A549 (cell line): ENCODE measurements around the gene TRPV2. TPM values are rescaled to one million over a fixed set of nuclear protein-coding genes. Genes with fewer than 3 reads are reported as not detected.
A peak's percentile ranks its signal among the peaks of the same experiment; 100 is the strongest.

Source experiments
- ATAC-seq, 2 experiments: fragments of 200-7000 bp in 1 of 2; fragments of >200 bp in 1 of 2; cut with Nextera tagmentation in 1 of 2; cut with Tn5 transposase in 1 of 2; 3 replicates each; pipeline versions ENCODE4 v1.8.0 to v1.9.1; 2018 to 2020; ENCODE audit warnings: mild to moderate bottlenecking in 1 of 2, moderate library complexity in 1 of 2
- CTCF ChIA-PET: fragments of 300-600 bp; sonication (Branson Sonifier 250); formaldehyde crosslinking; extraction: SDS; loops from one replicate; lab custom pipeline; 2021; ENCODE audit warnings: antibody characterized with exemption, inconsistent platforms; lab: Yijun Ruan, JAX
- POLR2A ChIA-PET: fragments of 350-600 bp; formaldehyde crosslinking; extraction: SDS; loops from one replicate; lab custom pipeline; 2021; ENCODE audit warnings: antibody characterized with exemption, inconsistent platforms; lab: Yijun Ruan, JAX
- DNase-seq, 2 experiments: peaks; one replicate each; pipeline versions ENCODE4 v3.0.0 to v3.0.0-alpha.2; 2011 to 2016; ENCODE audit warnings: low read depth in 1 of 2, low spot score in 1 of 2
- FAIRE-seq: peaks from 2 replicates; lab custom pipeline; 2011; peaks lifted over from hg19 to GRCh38; lab: Jason Lieb, UNC
- H3K27ac ChIP-seq, 2 experiments: fragments of >200 bp; sonication (Bioruptor Twin); formaldehyde crosslinking; 3 replicates each; pipeline ENCODE4 v1.5.1; 2016 to 2017
- H3K4me1 ChIP-seq: fragments of >200 bp; sonication (Bioruptor Twin); formaldehyde crosslinking; 3 replicates; pipeline ENCODE4 v1.6.1; 2016
- H3K4me2 ChIP-seq: fragments of >200 bp; sonication (Bioruptor Twin); formaldehyde crosslinking; 3 replicates; pipeline ENCODE4 v1.6.1; 2016
- H3K4me3 ChIP-seq: fragments of >200 bp; sonication (Bioruptor Twin); formaldehyde crosslinking; 3 replicates; pipeline ENCODE4 v1.5.1; 2016
- H3K9me3 ChIP-seq: fragments of >200 bp; sonication (Bioruptor Twin); formaldehyde crosslinking; 3 replicates; pipeline ENCODE4 v1.6.1; 2016
- CBX2 ChIP-seq: fragments of 200-600 bp; sonication (generic); IDR thresholded peaks from 2 replicates; pipeline ENCODE4 v1.6.1; 2016; ENCODE audit warnings: low read depth, mild to moderate bottlenecking, borderline replicate concordance
- FOSL2 ChIP-seq, 2 experiments: fragments of 450-650 bp in 1 of 2; fragments of >200 bp in 1 of 2; sonication (Bioruptor Twin) in 1 of 2; formaldehyde crosslinking; IDR thresholded peaks; 2 replicates each; pipeline versions ENCODE4 v1.5.0 to v1.6.1; 2016 to 2020; ENCODE audit warnings: mild to moderate bottlenecking in 1 of 2, moderate library complexity in 1 of 2
- GATA3 ChIP-seq: IDR thresholded peaks from 2 replicates; pipeline ENCODE4 v1.6.1; 2012; ENCODE audit warnings: borderline replicate concordance
- HDAC2 ChIP-seq: fragments of 200-600 bp; sonication (generic); IDR thresholded peaks from 2 replicates; pipeline ENCODE4 v1.6.1; 2016
- HOXA7 ChIP-seq: fragments of 250-450 bp; sonication (Bioruptor Pico); IDR thresholded peaks from 2 replicates; pipeline ENCODE4 v1.5.0; 2020; ENCODE audit warnings: mild to moderate bottlenecking, moderate library complexity
- JUN ChIP-seq, 2 experiments: fragments of >200 bp; sonication (Bioruptor Twin); formaldehyde crosslinking; IDR thresholded peaks; 2 replicates in 1 of 2; 3 replicates in 1 of 2; pipeline ENCODE4 v1.6.1; 2016 to 2017
- JUNB ChIP-seq: fragments of >200 bp; sonication (Bioruptor Twin); formaldehyde crosslinking; IDR thresholded peaks from 2 replicates; pipeline ENCODE4 v1.6.1; 2016
- NPAS2 ChIP-seq: fragments of 250-450 bp; sonication (Bioruptor Pico); IDR thresholded peaks from 2 replicates; pipeline ENCODE4 v1.8.0; 2022; ENCODE audit warnings: mild to moderate bottlenecking, moderate library complexity, borderline replicate concordance
- PHF8 ChIP-seq: fragments of 200-600 bp; sonication (generic); IDR thresholded peaks from 2 replicates; pipeline ENCODE4 v1.6.1; 2016; ENCODE audit warnings: low read depth, mild to moderate bottlenecking, antibody characterized with exemption, moderate library complexity, borderline replicate concordance
- POLR2AphosphoS2 ChIP-seq: conservative IDR thresholded peaks from 2 replicates; pipeline ENCODE4 v1.6.1; 2012; ENCODE audit warnings: low read length, improper control_type of control experiment, inconsistent platforms
- RAD21 ChIP-seq, 2 experiments: fragments of >200 bp in 1 of 2; sonication (Bioruptor Twin) in 1 of 2; formaldehyde crosslinking in 1 of 2; IDR thresholded peaks in 1 of 2; conservative IDR thresholded peaks in 1 of 2; 2 replicates in 1 of 2; 3 replicates in 1 of 2; pipeline ENCODE4 v1.6.1; 2012 to 2018; ENCODE audit warnings: inconsistent platforms in 1 of 2
- RFX5 ChIP-seq: fragments of 450-650 bp; IDR thresholded peaks from 2 replicates; pipeline ENCODE4 v1.7.1; 2014; ENCODE audit warnings: antibody characterized with exemption, mild to moderate bottlenecking, moderate library complexity
- TFCP2L1 ChIP-seq: fragments of 250-450 bp; sonication (Bioruptor Pico); IDR thresholded peaks from 2 replicates; pipeline ENCODE4 v1.5.0; 2021; ENCODE audit warnings: mild to moderate bottlenecking
- ZFP36 ChIP-seq: fragments of 450-650 bp; IDR thresholded peaks from 2 replicates; pipeline ENCODE4 v1.6.1; 2014; ENCODE audit warnings: borderline replicate concordance; ENCODE audit not compliant: partially characterized antibody
- WGBS: methylation state at CpG from one replicate; pipeline ENCODE4 v1.1.6; 2017; ENCODE audit errors: missing lambda C conversion rate; 5-methylcytosine and 5-hydroxymethylcytosine counted together
- polyA plus RNA-seq, 4 experiments: library from polyadenylated mRNA; depleted of rRNA in 3 of 4; stranded (reverse); fragments of >200 nt; fragmentation: RNase III in 1 of 4; extraction: RNeasy Plus Mini Kit Qiagen cat#74134 plus additional on column Dnase treatment in 1 of 4; gene quantifications; 2 replicates in 3 of 4; 3 replicates in 1 of 4; pipeline ENCODE4 v1.2.3, GENCODE V29; 2011 to 2017
- TF ChIP-seq, protein P1 (sequence below): fragments of 200-600 bp; sonication (generic); IDR thresholded peaks from 2 replicates; pipeline ENCODE4 v1.6.1; 2016; ENCODE audit warnings: antibody characterized with exemption, mild to moderate bottlenecking, moderate library complexity
- TF ChIP-seq, protein P2 (sequence below): IDR thresholded peaks from 2 replicates; pipeline ENCODE4 v1.6.1; 2012; ENCODE audit warnings: low read depth, borderline replicate concordance
- TF ChIP-seq, protein P3 (sequence below): fragments of 250-450 bp; sonication (Bioruptor Pico); IDR thresholded peaks from 2 replicates; pipeline ENCODE4 v1.5.0; 2021; ENCODE audit warnings: mild to moderate bottlenecking, moderate library complexity, borderline replicate concordance
- TF ChIP-seq, protein P4 (sequence below): IDR thresholded peaks from 2 replicates; pipeline ENCODE4 v1.6.1; 2012
- TF ChIP-seq, protein P5 (sequence below): fragments of 450-650 bp; IDR thresholded peaks from 2 replicates; pipeline ENCODE4 v1.6.1; 2014; ENCODE audit warnings: antibody characterized with exemption
- TF ChIP-seq, protein P6 (sequence below): fragments of >200 bp; sonication (Bioruptor Twin); formaldehyde crosslinking; IDR thresholded peaks from 2 replicates; pipeline ENCODE4 v1.6.1; 2016
- TF ChIP-seq, protein P7 (sequence below): fragments of 150-350 bp; IDR thresholded peaks from 2 replicates; pipeline ENCODE4 v1.6.1; 2014; ENCODE audit warnings: low read depth, mild to moderate bottlenecking, low read length

Gene TRPV2
- polyA plus RNA-seq, 2 of the 4 experiments (the other 2 are of a cell fraction), result 0.31 to 0.61 TPM

DNA sequence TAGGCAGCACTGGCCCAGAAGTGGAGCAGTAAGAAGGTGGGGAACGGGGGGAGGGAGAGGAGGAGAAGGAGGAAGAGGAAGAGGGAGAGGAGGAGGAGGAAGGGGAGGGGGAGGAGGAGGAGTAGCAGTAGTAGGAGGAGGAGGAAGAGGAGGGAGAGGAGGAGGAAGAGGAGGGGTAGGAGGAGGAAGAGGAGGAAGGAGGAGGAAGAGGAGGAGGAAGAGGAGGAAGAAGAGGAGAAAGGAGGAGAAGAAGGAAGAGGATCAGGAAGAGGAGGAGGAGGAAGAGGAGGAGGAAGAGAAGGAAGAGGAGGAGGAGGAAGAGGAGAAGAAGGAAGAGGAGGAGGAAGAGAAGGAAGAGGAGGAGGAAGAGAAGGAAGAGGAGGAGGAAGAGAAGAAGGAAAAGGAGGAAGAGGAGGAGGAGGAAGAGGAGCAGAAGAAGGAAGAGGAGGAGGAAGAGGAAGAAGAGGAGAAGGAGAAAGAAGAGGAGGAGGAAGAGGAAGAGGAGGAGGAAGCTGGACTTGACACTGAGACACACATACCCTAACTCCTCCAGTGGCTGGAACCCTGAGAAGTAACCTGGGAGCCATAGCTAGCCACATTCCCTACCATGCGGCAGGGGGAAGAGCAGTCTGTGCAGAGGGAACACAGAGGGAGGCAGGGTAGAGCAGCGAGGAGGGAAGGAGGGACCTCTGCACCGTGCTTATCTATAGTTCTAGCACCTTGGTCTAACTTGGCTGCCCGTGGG lies 40.8 kb downstream of the TRPV2 start (continued):
- no peak for TF ChIP-seq TFCP2L1
- TF ChIP-seq RAD21 (conservative IDR thresholded peaks at IDR 0.05 in 1 of 2, IDR thresholded peaks at IDR 0.05 in 1 of 2), result no peak
- TF ChIP-seq GATA3, result no peak
- TF ChIP-seq ZFP36, result no peak
- TF ChIP-seq, protein P1, sequence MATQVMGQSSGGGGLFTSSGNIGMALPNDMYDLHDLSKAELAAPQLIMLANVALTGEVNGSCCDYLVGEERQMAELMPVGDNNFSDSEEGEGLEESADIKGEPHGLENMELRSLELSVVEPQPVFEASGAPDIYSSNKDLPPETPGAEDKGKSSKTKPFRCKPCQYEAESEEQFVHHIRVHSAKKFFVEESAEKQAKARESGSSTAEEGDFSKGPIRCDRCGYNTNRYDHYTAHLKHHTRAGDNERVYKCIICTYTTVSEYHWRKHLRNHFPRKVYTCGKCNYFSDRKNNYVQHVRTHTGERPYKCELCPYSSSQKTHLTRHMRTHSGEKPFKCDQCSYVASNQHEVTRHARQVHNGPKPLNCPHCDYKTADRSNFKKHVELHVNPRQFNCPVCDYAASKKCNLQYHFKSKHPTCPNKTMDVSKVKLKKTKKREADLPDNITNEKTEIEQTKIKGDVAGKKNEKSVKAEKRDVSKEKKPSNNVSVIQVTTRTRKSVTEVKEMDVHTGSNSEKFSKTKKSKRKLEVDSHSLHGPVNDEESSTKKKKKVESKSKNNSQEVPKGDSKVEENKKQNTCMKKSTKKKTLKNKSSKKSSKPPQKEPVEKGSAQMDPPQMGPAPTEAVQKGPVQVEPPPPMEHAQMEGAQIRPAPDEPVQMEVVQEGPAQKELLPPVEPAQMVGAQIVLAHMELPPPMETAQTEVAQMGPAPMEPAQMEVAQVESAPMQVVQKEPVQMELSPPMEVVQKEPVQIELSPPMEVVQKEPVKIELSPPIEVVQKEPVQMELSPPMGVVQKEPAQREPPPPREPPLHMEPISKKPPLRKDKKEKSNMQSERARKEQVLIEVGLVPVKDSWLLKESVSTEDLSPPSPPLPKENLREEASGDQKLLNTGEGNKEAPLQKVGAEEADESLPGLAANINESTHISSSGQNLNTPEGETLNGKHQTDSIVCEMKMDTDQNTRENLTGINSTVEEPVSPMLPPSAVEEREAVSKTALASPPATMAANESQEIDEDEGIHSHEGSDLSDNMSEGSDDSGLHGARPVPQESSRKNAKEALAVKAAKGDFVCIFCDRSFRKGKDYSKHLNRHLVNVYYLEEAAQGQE, result no peak
- no peak for TF ChIP-seq HDAC2
- TF ChIP-seq, protein P2, sequence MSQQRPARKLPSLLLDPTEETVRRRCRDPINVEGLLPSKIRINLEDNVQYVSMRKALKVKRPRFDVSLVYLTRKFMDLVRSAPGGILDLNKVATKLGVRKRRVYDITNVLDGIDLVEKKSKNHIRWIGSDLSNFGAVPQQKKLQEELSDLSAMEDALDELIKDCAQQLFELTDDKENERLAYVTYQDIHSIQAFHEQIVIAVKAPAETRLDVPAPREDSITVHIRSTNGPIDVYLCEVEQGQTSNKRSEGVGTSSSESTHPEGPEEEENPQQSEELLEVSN, result no peak
- no peak for TF ChIP-seq JUNB
- TF ChIP-seq HOXA7 (CRISPR knock-in tag), result no peak
- TF ChIP-seq, all 56 proteins: peak for 0

DNA sequence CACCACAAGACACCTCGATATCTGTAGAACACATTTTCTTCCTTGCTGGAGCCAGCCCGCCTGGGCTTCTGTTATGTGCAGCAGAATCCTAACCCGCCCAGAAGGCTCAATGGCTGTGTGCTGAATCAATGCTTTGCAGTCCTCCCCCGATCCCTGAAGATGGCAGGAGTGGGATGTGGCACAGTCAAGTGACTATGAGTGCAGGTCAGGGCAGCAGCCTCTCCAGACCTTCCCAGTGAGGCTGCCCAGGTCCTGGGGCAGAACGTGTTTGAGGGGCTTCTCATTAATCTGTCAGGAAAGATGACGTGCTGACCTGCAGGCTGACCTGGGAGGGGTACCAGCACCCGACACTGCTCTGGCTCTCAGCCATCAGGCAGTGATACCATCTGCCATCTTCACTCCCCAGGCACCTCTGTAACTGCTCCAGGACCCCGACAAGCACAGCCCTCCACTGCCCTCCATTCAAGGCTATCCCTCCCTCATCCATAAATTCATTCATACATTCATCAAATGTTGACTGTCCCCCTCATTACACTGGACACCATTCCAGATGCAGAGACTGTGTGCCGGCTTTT lies 41.5 kb downstream of the TRPV2 start:
- POLR2A ChIA-PET, result no interaction called here
- ATAC-seq (peak; percentile 28 to 55), DNase-seq (no peak)
- TF ChIP-seq, protein P3, sequence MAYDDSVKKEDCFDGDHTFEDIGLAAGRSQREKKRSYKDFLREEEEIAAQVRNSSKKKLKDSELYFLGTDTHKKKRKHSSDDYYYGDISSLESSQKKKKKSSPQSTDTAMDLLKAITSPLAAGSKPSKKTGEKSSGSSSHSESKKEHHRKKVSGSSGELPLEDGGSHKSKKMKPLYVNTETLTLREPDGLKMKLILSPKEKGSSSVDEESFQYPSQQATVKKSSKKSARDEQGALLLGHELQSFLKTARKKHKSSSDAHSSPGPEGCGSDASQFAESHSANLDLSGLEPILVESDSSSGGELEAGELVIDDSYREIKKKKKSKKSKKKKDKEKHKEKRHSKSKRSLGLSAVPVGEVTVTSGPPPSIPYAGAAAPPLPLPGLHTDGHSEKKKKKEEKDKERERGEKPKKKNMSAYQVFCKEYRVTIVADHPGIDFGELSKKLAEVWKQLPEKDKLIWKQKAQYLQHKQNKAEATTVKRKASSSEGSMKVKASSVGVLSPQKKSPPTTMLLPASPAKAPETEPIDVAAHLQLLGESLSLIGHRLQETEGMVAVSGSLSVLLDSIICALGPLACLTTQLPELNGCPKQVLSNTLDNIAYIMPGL (CRISPR knock-in tag), result no peak
- no peak for TF ChIP-seq FOSL2 (IDR thresholded peaks at IDR 0.05)
- no peak for TF ChIP-seq FOSL2 (CRISPR knock-in tag; IDR thresholded peaks at IDR 0.05)
- TF ChIP-seq CBX2, result no peak
- TF ChIP-seq RAD21 (conservative IDR thresholded peaks at IDR 0.05 in 1 of 2, IDR thresholded peaks at IDR 0.05 in 1 of 2), result peak in 1 of 2 experiments; percentile 9; a peak in 1 of 5 replicates
- TF ChIP-seq ZFP36, result no peak
- TF ChIP-seq, protein P4, sequence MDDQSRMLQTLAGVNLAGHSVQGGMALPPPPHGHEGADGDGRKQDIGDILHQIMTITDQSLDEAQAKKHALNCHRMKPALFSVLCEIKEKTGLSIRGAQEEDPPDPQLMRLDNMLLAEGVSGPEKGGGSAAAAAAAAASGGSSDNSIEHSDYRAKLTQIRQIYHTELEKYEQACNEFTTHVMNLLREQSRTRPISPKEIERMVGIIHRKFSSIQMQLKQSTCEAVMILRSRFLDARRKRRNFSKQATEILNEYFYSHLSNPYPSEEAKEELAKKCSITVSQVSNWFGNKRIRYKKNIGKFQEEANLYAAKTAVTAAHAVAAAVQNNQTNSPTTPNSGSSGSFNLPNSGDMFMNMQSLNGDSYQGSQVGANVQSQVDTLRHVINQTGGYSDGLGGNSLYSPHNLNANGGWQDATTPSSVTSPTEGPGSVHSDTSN, result no peak
- TF ChIP-seq, protein P1, result no peak
- no peak for TF ChIP-seq JUN (IDR thresholded peaks at IDR 0.05)
- no peak for TF ChIP-seq POLR2AphosphoS2
- no peak for TF ChIP-seq RFX5
- TF ChIP-seq PHF8, result no peak
- TF ChIP-seq, protein P5, sequence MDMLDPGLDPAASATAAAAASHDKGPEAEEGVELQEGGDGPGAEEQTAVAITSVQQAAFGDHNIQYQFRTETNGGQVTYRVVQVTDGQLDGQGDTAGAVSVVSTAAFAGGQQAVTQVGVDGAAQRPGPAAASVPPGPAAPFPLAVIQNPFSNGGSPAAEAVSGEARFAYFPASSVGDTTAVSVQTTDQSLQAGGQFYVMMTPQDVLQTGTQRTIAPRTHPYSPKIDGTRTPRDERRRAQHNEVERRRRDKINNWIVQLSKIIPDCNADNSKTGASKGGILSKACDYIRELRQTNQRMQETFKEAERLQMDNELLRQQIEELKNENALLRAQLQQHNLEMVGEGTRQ, result no peak
- TF ChIP-seq, protein P6, sequence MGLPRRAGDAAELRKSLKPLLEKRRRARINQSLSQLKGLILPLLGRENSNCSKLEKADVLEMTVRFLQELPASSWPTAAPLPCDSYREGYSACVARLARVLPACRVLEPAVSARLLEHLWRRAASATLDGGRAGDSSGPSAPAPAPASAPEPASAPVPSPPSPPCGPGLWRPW, result no peak
- TF ChIP-seq NPAS2 (CRISPR knock-in tag), result no peak
- TF ChIP-seq, protein P7, sequence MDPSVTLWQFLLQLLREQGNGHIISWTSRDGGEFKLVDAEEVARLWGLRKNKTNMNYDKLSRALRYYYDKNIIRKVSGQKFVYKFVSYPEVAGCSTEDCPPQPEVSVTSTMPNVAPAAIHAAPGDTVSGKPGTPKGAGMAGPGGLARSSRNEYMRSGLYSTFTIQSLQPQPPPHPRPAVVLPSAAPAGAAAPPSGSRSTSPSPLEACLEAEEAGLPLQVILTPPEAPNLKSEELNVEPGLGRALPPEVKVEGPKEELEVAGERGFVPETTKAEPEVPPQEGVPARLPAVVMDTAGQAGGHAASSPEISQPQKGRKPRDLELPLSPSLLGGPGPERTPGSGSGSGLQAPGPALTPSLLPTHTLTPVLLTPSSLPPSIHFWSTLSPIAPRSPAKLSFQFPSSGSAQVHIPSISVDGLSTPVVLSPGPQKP, result no peak

More for the DNA sequence above, 41.5 kb downstream of the TRPV2 start:
- WGBS, result 86% methylated on average over 9 of the region's 9 CpGs
- Histone ChIP-seq H3K4me3 (no peak overlapping the region), H3K4me2 (no peak overlapping the region), H3K9me3 (no peaks in the 10 kb centered on the region), H3K4me1 (no peaks in the 10 kb centered on the region), H3K27ac (no peak overlapping the region)
- no peak for FAIRE-seq
- CTCF ChIA-PET, result interaction anchor here (29.8 kb wide), 1 partner anchor 63 kb away, joined by 589 read pairs; no protein-coding TSS in a partner anchor
